Vagina (tissue), 2 donors: ENCODE data around the gene CUX1.

ENCODE experiments used
- POLR2A ChIP-seq, 2 donors: fragments of 450-650 bp; IDR thresholded peaks; one replicate each; pipeline ENCODE4 v1.6.1; 2017; ENCODE audit warnings: antibody characterized with exemption in 2 of 2, mild to moderate bottlenecking in 2 of 2, moderate library complexity in 2 of 2
- POLR2AphosphoS5 ChIP-seq, 2 donors: sonication (generic); formaldehyde crosslinking; IDR thresholded peaks; one replicate each; pipeline ENCODE4 v1.9.0; 2017; ENCODE audit warnings: antibody characterized with exemption in 2 of 2, mild to moderate bottlenecking in 2 of 2, low read depth in 1 of 2; ENCODE audit not compliant: insufficient read depth in 1 of 2
- TF ChIP-seq, protein P1 (sequence below), 3 experiments: fragments of 450-650 bp in 2 of 3; fragments of 200-600 bp in 1 of 3; sonication (generic) in 1 of 3; IDR thresholded peaks; one replicate each; pipeline ENCODE4 v1.5.1; 2017 to 2019; ENCODE audit warnings: antibody characterized with exemption in 3 of 3, mild to moderate bottlenecking in 2 of 3, moderate library complexity in 2 of 3

DNA sequence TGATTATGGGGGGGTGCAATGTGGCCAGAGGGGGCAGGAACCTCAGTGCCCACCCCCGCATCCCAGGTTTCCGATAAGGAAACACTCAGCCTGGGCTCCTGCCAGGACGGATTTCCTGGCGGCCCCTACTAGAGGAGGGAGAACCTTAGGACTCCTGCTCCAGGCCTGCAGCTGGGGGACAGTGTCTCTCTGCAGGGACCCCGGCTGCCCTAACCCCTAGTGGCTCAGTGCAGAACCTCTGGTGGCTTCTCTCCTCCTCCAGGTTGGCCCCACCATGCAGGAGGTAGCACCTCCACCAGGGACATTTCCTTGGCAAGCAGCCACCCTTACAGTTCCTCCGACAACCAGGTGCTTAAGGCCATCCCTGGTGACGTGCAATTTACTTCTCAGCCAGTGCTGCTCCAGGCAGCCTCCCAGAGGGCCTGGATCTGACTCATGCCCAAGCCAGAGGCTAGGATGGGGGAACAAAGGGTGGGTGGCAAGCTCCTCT, 501.1 kb downstream of the CUX1 start:
- TF ChIP-seq, protein P1, sequence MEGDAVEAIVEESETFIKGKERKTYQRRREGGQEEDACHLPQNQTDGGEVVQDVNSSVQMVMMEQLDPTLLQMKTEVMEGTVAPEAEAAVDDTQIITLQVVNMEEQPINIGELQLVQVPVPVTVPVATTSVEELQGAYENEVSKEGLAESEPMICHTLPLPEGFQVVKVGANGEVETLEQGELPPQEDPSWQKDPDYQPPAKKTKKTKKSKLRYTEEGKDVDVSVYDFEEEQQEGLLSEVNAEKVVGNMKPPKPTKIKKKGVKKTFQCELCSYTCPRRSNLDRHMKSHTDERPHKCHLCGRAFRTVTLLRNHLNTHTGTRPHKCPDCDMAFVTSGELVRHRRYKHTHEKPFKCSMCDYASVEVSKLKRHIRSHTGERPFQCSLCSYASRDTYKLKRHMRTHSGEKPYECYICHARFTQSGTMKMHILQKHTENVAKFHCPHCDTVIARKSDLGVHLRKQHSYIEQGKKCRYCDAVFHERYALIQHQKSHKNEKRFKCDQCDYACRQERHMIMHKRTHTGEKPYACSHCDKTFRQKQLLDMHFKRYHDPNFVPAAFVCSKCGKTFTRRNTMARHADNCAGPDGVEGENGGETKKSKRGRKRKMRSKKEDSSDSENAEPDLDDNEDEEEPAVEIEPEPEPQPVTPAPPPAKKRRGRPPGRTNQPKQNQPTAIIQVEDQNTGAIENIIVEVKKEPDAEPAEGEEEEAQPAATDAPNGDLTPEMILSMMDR (IDR thresholded peaks at IDR 0.05), result no peak
- TF ChIP-seq POLR2AphosphoS5 (IDR thresholded peaks at IDR 0.05; ENCODE audit: insufficient read depth in 1 of 2, low read depth in 1 of 2) (no peak), POLR2A (IDR thresholded peaks at IDR 0.05) (no peak)
